ENCODE data around the gene ARID1B.

GRCh38 chr6:157087974-157088373, 310.8 kb downstream of the ARID1B start:
- TF ChIP-seq, protein P1, sequence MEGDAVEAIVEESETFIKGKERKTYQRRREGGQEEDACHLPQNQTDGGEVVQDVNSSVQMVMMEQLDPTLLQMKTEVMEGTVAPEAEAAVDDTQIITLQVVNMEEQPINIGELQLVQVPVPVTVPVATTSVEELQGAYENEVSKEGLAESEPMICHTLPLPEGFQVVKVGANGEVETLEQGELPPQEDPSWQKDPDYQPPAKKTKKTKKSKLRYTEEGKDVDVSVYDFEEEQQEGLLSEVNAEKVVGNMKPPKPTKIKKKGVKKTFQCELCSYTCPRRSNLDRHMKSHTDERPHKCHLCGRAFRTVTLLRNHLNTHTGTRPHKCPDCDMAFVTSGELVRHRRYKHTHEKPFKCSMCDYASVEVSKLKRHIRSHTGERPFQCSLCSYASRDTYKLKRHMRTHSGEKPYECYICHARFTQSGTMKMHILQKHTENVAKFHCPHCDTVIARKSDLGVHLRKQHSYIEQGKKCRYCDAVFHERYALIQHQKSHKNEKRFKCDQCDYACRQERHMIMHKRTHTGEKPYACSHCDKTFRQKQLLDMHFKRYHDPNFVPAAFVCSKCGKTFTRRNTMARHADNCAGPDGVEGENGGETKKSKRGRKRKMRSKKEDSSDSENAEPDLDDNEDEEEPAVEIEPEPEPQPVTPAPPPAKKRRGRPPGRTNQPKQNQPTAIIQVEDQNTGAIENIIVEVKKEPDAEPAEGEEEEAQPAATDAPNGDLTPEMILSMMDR (IDR thresholded peaks at IDR 0.05) = no peak
- no peak for TF ChIP-seq TCF7L2 (IDR thresholded peaks at IDR 0.05; ENCODE audit: low read depth, low read length)
- no peak for TF ChIP-seq SIN3A (IDR thresholded peaks at IDR 0.05; ENCODE audit: borderline replicate concordance, insufficient read depth, low read depth, low read length)
- no peak for TF ChIP-seq POLR2AphosphoS5 (IDR thresholded peaks at IDR 0.05; ENCODE audit: low read depth, low read length)
- no peak for TF ChIP-seq REST (IDR thresholded peaks at IDR 0.05; ENCODE audit: insufficient read depth in 1 of 2, low read depth in 2 of 2, low read length in 1 of 2)
